HCEC 1CT (cell line): ENCODE measurements around the gene PNPLA1.

Source experiments
- DNase-seq: peaks from one replicate; pipeline ENCODE4 v3.0.0-alpha.2; 2017

Gene PNPLA1

GRCh38 chr6:36289281-36289878 lies 19.5 kb downstream of the PNPLA1 start:
- no peak for DNase-seq

DNA sequence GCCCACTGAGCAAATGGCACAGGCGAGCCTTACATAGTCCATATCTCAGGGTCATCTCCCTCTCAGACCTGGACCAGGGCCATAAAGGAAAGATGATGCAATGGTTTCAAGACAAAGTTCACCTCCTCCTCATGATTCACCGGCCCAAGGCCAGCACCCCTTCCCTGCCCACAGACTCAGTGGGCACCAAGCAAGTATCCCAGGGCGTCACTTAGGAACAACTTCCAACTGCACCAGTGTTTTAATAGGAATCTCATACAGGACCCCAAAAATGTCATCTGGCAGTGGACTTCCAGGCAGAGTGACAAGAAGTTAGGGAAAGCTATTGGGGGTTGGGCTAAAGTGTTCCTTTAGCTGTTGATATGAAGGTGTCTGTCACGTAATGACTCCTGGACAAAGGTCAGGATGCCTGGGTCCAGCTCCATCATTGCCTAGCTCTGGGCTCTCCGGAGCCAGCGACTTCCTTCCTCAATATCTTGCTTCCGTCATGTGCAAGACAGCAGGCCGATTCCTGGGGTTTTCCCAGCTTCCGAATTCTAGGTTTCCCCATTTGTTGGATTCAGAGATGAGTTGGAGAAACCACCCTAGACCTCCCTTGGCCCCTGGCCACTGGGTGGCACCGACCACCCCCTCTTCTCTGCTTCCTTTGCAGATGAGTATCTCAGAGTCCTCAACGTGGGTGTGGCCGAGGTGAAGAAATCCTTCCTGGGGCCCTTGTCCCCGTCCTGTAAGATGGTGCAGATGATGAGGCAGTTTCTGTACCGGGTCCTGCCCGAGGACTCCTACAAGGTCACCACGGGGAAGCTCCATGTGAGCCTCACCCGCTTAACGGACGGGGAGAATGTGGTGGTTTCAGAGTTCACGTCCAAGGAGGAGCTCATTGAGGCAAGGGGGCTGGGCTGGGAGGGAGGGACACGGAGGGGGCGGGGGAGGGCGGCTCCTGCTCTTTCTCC lies 21.1 kb downstream of the PNPLA1 start:
- DNase-seq, result peak; percentile 17

DNA sequence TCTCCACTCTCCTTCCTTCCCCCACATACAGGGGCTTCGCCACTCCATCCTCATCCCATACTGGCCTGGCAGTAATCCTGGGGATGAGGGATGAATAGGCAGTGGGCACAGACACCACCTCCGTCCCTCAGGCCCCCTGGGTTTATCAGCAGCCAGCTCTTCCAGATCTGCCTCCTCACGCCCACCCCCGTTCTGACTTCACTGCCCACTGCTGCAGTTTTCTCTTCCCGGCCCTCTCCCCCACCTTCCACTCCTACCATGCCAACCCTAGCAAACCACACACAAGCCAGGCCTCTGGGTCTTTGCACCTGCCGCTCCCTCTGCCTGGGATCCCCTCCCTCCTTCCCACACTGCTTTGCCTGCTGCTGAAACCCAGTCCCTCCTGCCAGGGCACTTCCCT lies 22.3 kb downstream of the PNPLA1 start:
- no peak for DNase-seq

GRCh38 chr6:36296240-36296639 lies 26.4 kb downstream of the PNPLA1 start:
- DNase-seq, result peak; percentile 18

- no peak for DNase-seq
Measured at GRCh38 chr6:36297051-36297450, 27.2 kb downstream of the PNPLA1 start.

- DNase-seq, result no peak
Measured at GRCh38 chr6:36297511-36297910, 27.7 kb downstream of the PNPLA1 start.

DNA sequence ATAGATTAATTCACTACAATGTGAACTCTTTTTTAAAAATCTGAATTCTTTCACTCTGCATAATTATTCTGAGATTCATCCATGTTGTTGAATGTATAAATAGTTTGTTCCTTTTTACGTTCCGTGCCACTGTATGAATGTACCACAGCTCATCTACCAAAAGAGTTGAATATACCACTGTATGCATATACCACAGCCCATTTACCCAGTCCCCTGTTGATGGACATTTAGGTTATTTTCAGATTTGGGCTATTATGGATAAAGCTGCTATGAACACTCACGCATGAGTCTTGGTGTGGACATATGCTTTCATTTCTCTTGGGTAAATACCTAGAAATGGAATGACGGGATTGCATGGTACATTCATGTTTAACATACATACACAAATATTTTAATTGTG lies 28.2 kb downstream of the PNPLA1 start:
- no peak for DNase-seq

GRCh38 chr6:36301085-36301658 lies 31.3 kb downstream of the PNPLA1 start:
- no peak for DNase-seq

GRCh38 chr6:36301781-36302180 lies 31.9 kb downstream of the PNPLA1 start:
- no peak for DNase-seq

GRCh38 chr6:36302227-36302976 lies 32.5 kb downstream of the PNPLA1 start:
- peak; percentile 83 for DNase-seq

- DNase-seq, result no peak
Measured at GRCh38 chr6:36305885-36306284, 36.0 kb downstream of the PNPLA1 start.

GRCh38 chr6:36306375-36306774 lies 36.5 kb downstream of the PNPLA1 start:
- no peak for DNase-seq

- DNase-seq, result no peak
Measured at GRCh38 chr6:36308514-36308913, 38.7 kb downstream of the PNPLA1 start.

DNA sequence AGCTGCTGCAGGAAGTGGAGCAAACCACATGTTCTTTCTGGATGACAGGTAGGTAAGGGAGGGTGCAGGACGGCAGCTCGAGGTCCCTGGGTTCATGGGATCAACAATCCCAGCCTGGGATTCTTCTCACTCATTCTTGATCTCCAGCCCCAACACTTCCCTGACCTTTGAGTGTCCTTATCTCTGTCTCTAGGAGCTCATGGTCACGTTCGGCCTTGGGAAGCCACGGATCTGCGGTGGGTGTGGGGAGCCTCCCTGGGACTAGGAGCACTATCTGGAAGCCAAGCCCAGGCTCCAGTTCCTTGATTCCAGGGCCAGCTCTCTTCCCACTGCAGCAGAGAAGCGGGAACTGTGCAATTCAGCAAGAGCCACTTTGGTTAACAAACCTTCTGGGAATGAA lies 39.3 kb downstream of the PNPLA1 start:
- no peak for DNase-seq

- no peak for DNase-seq
Measured at GRCh38 chr6:36309900-36310299, 40.0 kb downstream of the PNPLA1 start.

DNA sequence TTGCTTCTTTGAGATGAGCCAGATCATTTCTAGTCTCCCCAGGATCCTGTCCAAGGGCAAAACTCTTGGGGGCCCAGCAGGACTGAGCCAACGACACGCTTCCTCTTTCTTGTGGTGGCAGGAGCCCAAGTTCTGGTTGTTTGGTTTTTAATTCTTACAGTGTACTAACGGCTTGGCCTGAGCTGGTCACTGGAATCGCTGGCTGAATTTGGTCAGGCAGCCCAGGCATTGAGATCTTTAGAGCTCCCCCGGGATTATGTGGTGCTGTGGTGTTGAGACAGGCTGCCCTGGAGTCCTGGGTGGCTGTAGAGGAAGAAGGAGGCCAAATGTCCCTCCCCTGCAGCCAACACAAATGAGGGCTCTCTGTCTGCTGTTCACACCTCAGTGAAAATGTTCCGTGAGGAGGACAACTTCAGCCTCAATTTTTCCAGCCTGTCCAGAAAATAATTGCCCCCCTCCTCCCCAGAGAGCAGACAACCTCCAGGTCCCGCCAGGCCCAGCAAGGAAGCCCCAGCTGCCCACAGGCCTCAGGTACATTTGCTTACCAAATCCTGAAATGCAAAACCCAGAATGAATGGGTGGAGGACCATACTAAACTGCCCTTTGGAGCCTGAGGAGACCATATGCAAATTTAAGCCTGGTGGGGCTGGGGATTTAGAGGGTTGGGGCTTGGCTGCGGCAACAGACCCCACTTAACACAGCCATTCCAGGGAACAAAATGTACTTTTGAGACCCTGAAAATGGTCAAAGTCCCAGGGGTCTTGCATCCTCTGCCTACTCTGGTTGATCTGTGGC lies 43.2 kb downstream of the PNPLA1 start:
- DNase-seq, result no peak

- no peak for DNase-seq
Measured at GRCh38 chr6:36313649-36313936, 43.7 kb downstream of the PNPLA1 start.

- peak; percentile 13 for DNase-seq
Measured at GRCh38 chr6:36314221-36315014, 44.6 kb downstream of the PNPLA1 start.

DNA sequence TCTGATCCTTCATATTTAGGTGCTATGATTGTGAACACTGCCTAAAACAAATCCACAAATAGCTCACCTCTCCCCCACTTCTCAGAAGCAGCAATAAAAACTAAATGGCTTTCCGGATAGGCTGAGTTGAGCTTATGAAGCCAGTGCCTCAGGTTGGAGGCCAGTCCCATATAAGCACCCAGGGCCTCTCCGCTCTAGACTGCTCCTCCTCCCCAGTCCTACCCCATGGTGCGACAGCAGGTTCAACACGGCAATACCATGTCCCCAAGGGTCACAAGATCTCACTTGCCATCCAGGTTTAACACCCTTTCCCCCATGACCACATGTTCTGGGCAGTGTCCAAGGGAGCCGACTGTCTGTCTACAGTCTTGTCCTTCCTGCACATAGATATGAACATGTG lies 46.1 kb downstream of the PNPLA1 start:
- DNase-seq, result no peak

DNA sequence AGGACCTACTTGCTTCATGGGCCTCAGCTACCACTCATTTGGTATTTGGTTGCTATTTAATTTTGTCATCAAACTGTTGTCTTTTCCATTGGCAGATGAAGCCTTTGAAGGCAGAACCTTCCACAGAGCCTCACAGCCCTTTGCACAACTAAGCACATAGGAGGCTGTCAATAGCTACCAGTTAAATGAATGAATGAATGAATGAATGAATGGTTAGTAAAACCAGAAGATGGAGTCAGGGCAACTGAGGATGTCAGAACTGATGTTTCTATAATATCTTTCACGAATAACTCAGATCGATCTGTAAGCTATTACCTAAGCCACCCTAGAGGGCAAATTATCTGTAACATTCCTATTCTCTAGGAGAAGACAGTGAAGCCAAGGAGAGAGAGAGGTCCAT lies 47.8 kb downstream of the PNPLA1 start:
- DNase-seq, result no peak

DNA sequence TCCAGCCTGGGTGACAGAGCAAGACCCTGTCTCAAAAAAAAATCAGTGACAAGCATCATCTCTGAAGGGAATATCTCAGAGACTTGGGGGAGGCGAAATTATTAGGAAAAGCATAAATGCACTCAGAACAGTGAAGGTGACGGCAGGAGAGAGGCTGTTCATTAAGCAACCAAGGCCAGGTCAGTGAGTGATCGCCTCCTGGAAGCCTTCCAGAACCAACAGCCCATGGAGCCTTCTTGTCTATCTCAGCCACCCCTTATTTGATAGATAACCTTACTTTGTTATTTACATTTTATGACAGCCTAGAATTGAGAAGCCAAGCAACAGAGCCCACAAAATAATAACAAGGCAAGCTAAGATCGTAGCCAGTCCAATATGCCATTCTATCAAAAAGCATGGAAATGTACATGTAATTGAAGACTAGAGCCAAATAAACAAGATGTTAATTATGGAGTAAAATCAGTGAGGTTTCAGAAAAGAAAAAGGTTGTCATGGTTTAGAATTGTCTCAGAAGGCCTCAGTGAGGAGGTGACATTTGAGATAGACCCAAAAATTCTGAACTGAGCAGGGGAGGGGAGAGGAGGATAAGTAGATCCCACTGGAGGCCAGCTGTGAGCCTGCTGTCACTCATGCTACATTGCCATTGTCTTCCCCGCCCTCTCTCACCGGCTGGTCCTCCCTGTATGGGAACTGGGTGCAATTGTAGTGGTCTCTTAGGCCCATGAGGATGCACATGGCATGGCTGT lies 49.0 kb downstream of the PNPLA1 start:
- DNase-seq, result no peak
